AG08396 (cell line): Measurements from ENCODE around the gene CSRNP3.
"Not testable (repeated sequence)": the region's sequence is repeated elsewhere in the genome, so short reads cannot be mapped to it uniquely, and the experiment has no call there.

Experiments
- DNase-seq: peaks from one replicate; pipeline ENCODE4 v3.0.0; 2012; ENCODE audit warnings: low spot score, mixed read lengths

CSRNP3 gene

DNA sequence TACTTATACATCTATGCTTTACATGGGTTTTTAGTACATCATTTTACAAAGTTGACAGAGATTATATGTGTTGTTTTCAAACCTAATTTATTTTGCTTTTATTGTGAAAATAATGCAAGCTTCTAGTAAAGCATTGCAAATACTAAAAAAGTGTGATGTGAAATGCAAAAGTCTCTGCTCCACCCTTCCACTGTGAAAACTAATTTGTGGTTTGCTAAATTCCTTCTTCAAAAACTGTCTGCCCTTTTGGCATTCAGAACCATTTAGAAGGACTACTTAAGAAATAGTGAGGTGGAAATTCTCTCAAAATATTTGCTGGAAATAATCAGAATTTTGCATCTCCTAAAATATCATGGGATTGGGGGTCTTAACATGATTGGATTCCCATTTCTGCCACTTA is 78.4 kb downstream of the CSRNP3 start:
- DNase-seq: no peak

DNA sequence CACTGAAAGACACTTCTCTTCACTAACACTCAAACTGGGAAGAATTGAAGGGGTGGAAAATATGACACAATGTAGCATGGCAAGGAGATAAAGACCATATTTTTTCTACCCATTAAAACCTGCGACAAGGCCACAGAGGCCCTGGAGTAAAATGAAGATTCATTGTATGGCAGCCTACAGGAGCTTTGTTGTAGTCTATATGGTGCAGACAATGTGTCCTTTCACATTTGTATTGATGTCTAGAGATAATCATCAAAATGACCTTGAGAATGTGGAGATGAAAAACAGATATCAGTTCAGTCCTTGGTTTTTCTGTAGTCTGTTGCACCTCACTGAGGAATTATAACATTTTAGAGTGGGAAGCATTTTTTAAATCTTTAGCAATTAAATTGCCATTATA is 80.1 kb downstream of the CSRNP3 start:
- DNase-seq: no peak

DNA sequence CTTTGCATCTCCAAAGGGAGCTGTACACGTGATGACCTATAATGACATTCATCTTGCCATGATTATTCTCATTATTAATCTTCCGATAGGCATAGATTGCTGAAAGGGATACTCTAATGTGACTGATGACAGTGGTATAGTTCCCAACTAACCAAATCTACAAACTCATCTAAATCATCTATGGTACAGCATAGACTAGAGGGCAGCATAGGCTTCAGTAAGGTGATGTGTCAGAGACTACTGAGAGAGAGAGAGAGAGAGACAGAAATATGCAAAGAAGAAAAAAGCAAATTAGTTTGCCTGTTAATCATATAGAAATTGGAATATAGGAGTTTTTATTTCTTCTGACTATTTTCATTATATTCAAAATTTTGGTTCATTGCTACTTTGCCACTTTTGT is 89.3 kb downstream of the CSRNP3 start:
- no peak for DNase-seq

DNA sequence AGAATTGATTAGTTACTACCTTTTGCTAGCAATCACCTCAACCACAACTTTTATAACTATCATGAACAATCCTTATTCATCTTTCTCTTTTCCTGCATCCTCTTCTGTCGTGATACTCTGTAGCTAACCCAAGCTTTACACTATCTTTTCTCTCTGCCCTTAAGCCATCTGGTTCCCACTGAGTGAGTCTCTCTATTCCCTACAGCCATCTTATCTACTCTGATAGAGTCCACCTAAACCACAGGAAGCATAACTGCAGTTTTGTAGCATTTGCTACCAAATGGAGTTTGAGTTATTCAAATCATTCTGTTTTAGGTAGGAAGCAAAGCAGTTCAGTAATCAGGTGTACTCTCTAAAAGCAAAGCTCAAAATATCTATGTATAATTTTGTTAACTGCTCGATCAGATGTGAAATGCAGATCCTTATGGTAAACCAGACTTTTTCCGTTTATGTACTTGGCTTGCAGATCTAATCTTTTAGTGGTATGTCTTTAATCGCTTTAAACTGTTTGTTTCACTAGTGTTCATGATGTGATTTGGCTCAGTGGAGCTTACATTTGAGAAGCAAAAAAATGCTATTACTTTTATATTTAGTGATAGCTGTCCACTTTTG is 91.0 kb downstream of the CSRNP3 start:
- no peak for DNase-seq

DNA sequence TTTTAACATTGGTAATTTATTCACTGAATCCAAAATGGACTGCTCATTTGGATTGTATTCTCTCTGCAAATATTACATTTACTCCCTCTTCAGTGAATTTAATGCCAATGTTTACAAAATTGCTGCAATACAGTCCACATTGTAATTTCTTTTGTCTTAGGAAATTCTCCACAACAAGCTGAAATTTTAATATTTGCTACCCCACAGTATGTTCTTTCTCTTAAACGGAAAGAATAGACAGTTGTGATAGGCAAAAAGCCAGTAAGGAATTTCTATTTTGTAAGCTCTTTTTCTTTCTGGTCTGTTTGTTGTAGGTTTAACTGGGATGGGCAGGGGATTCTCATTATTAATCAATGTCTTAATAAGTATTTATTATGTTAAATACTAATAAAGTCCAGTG is 92.0 kb downstream of the CSRNP3 start:
- no peak for DNase-seq

DNA sequence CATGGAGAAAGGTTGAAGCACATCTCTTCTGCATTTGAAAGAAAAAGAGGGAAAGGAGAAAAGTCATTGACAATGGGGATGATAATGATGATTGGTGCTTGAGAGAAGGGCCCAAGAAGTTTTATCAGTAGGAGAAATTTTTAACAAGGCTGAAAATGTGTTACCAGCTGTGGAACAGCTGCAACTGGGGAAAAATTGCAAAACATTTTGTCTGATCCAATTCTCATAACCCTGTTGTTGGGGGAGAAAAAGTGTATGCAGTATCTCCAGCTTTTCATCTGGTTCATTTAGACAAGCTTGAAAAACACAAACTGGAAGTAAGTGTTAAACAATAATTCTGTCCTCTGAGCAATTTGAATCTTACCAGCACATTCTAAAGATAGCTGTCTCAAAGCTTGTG is 92.7 kb downstream of the CSRNP3 start:
- DNase-seq: no peak

DNA sequence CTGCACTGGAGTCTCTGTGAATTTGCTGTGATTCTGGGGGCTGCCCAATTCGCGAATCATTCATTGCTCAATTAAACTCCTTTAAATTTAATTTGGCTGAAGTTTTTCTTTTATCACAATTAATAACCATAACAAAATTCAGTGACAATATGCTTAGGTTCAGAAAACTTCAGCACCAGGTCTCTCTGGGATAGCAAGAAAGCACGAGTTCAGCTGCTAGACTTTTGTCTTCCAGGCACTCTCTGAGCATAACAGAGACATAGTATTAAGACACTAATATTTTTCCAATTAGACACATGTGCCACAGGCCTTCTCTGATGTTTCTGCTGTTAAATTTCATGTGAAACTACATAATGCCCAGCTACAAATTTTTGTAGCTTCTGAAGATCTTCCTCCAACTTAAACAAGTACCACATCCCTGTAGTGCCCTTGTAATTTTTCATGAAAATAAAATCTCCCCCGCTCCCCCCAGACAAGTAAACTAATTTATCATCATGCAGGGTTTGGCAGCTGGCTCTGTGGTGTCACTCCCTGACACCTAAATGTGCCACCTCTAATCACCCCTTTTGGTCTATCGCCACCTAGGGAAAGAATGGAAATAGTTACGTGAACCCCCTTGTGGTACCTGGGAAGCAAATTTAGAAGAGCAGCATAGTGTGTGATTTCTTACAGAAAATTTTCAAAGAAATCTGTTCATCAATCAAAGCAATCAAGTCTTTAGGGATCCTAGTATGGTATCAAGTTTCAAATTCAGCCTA is 94.1 kb downstream of the CSRNP3 start:
- DNase-seq: no peak

DNA sequence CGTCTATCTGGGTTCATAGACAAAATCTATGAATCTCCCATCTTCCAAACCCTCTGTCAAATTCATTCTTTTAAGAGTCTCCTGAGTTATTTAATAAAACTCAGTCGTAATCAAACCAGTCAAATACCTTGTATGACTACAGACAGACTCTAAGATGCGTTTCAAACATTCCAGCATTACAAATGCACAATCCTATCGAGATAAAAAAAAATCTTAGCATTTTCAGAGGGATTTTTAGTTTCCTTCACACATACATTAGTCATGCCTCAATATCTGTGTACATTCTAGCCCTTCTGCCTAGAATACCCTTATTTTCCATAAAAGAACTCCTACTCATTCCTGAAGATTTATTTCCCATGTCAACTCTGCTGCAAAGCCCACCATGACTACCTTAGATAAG is 96.5 kb downstream of the CSRNP3 start:
- DNase-seq: no peak

DNA sequence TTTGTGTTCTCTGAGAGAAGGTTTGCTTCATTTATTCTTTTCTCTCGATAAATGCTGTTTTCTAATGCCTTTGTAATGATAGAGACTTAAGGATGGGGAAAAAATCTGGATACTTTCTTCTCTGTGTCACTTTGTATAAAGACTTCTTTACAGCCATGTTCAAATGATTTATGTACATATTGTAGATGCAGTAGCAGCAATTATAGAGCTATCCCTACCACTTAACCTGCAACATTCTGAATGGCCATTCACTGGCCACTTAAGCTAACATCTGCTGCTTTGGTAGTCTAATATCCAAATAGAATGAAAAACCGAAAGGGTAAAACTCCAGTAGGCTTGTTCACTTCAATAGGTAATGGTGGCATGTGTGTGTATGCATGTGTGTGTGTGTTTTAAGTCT is 97.8 kb downstream of the CSRNP3 start:
- DNase-seq: no peak

DNA sequence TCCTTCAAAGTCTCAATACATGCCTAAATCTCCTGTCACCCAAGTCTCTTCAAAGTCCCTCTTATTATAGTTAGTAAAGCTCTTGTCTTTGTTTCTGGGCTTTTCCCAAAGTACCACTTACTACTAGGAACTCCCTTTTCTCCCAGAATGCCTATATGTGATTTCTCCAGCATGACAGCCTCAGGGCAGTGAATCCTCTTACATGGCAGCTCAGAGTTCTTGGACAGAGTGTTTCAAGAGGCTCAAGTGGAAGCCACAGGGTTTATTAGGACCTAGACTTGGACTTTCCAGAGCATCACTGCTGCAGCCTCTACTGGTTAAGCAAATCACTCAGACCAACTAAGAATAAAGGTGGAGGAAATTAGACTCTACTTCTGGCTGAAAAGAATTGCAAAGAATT is 98.9 kb downstream of the CSRNP3 start:
- no peak for DNase-seq

DNA sequence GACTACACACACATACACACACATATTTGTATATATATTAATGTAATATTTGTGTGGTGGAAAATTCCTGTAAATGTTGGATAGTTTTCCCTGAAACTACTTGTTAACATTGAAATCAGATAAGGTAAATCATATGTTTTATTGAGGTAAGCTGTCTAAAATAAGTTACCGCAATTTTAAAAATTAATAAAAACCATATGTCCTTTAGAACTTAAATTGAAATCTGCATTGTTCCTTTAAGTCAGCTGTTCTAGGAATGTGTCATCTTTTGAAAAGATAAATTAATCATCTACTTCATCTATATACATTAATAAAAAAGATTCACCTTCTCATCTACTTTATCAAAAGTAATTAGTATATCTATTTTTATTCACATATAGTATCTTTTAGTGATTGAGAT is 102.0 kb downstream of the CSRNP3 start:
- no peak for DNase-seq

DNA sequence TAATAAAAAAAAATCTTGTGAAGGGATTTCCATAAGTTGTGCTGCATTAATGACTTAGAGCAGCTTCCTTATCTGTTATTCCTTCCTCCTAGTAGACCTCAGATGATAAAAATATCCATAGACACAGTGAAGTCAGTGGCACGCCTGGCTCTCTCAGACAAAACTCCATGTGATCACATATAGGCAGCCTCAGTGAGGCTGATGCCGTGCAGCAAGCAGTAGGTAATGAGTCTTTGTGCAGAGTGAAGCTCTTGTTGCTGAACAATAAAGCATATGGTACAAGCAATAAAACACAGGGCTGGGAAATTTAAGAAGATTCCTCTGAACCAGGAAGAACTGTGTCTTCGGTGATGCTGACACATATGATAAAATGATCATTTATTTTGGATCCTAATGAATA is 102.7 kb downstream of the CSRNP3 start:
- DNase-seq: no peak

DNA sequence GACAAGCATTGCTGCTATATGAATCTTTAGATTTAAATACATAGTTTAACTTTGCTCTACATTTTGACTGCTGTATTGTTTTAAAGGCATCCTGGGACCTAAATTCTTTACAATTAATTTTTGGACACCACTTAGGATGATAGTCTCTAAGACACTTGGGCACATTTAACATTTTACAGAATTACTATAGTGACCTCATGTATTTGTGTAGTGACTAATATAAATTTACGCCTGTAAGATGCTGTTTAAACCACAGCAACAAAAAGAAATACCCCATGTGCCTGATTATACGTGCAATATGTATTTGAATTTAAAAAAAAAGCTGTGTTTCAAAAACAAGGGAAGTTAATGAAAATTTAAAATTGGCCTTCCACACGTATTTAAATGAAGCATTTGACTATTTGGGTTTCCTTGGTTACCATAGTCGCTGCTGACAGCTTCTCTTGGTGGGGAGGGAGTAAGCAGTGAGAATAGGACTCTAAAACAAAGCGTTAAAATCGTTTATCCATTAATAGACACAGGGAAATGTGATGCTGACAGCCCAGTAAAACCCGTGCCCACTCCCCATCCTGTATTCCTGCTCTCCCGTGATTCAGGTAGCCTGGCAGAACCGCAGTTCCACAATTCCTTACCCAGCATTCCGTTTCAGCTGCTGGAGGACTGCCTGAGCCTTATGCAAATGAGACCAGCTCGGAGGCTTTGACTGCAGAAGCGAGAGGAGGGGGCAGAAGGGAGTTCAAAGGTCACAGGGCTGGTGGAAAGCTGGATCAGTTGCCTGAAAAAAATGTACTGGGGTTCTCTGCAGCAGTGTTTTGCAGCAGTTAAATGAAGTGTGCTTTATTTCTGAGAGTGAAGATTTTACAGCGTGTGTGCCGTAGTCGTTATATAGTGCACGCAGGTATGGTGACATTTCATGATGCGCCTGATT is 104.3 kb downstream of the CSRNP3 start:
- DNase-seq: no peak

DNA sequence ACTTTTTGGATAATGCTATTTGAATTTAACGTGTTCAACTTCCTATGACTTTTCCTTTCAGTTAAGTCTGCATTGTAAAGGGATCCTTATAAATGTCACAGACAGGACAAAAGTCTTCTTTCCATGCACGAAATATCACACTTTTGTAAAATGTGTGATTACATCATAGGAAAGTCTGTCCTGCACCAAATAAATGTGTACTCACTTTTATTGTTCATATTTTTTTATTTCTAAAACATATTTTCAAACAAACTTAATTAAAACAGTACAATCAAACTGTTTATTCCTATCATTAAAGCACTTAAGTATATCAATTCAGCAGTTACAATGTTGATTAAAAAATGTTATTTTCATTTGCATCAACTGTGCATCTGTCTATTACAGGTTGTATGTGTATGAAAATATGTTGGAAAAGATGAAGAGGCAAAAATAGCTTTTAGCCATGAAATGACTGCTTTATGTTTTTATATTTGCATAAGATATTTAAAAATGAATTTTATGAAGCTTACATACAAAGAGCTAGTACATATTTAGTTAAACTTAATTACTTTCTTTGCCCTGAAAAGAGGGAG is 105.6 kb downstream of the CSRNP3 start:
- DNase-seq: no peak

DNA sequence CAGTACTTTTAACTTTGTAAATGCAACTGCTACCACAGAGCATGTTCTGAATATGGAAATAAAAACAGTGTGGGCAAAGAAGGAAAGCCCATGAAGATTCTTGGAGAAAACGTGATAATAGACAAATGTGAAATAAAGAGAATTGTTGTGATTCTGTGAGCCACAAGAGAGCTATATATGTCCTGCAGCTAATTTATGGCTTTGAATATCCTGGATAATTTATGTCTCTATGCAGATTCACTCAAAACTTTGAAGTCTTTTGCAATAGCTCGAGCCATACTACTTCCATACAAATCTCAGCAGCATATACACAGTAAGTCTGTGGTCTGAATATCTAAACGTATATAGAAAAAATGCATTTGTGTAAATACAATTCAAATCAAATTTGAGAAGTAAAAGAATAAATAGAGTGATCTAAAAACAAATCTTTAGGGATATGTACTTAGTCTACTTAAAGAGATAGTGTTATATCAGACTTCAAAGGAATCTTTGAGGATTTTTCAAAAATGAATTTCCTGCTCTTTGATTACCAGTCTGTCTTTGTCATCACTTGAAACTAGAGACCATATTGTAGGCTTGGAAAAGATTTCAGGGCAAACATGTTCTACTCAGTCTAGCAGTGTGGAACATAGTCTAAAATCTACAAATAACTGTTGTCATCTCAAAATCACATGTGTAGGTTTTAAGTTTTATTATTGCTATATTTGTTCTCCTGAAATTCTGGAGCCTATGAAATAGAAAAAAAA is 107.1 kb downstream of the CSRNP3 start:
- no peak for DNase-seq

DNA sequence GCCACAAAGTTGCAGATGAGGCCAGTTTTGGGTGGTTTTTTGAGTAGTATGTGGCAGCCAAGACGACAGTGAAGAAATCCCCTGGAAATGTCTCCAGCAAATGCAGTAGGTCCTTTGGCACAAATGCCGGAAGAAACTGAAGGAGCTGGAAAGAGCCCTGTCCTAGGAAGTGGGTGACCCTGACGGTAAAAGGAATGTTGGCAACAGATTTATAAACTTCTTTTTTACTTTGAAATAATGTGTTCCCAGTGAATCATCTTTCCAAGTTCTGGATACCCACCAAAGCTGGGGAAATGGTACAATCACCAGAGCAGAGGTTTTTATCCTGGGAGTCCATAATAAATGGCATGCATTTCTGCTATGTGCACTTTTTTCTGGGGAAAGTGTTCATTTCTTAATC is 112.9 kb downstream of the CSRNP3 start:
- DNase-seq: no peak

DNA sequence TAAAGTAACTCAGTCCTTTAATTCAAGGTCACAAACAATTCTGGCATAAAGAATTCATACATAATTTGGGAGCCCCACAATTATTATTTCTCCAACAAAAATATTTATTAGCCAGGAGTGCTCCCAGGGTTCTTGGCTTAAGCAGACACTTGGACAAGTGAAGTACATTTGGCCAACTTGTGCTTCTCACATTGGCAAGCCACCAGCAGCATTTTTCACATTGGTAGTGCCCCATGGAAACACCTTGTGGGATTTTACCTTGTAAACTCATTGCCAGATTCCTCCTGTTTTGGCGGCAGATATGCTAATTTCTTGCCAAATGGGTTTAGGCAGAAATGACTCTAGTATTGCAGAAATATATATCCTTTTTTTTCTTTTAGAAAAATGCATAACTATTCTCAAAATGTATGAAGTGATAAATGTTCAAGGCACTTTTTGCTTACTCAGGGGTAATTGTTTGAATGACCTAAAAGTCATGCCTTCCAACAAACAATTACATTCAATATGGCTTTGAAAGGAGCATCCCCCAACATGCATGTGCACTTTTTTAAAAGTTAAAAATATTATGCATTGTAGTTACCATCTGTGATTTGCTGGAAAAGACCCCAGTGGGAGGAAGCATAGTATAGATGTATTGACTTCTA is 113.5 kb downstream of the CSRNP3 start:
- DNase-seq: no peak

DNA sequence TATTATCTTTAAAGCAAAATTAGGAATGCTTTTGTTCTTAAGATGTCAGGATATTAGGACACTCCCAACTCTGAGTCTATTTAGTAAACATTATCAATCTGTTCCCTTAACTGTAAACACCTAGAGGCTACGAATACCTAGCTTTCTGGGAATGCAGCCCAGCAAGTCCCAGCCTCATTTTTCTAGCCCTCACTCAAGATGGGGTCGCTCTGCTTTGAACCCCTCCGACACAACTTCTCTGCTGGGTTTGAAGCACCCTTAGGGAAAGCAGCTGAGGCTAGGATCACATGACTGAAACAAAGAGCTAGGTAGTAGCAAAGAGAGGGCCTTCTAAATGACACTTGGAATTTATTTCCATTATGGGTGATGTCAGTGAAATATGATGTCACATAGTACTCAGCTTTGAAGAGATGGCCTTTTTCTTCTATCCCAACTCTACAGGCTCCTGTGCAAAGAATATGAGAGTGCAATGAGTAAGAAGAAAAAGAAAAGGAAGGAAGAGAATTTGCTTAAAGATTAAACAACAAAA is 114.7 kb downstream of the CSRNP3 start:
- no peak for DNase-seq

DNA sequence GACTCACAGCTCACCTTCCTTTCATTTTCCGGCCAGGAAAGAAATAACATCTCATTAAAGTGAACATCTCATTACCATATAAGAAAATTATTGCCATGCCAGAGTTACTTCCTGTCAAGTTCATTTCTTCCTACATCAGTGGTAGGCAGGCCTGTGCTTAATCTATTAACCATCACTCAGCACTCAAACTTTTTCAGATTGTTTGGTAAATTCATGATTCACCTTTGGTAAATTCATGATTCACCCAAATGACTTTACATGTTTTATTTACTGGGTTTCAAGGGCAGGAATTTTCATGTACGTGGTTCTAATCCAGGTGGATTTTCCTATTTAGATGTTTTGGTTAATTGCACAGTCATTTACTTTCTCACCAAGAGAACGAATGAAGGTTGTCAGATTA is 116.5 kb downstream of the CSRNP3 start:
- DNase-seq: no peak

DNA sequence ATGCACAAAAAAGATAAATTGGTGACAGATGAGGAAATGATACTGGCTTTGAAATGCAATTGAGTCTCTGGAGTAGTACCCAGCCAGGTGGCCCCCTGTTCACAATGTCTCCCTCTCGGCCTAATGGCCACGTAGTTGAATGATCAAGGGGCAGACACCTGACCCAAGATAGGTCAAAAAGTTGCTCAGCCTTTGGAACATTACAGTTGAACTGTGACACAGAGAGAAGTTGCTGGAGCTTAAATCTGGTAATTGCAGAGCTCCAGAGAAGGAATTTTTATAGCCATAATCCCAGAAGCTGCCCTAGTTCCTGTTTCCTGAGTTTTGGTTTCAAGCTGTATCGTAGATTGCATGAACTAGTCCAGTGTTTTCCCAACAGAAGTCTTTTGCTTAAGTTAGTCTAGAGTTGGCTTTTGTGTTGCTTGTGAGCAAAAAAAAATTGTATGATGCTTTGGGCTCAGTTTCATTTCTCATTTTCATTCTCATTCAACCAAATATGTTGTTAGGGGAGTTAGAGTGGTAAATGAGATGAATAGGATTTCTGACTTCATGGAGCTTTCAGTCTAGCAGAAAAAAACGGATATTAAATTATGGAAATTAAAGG is 117.9 kb downstream of the CSRNP3 start:
- no peak for DNase-seq

DNA sequence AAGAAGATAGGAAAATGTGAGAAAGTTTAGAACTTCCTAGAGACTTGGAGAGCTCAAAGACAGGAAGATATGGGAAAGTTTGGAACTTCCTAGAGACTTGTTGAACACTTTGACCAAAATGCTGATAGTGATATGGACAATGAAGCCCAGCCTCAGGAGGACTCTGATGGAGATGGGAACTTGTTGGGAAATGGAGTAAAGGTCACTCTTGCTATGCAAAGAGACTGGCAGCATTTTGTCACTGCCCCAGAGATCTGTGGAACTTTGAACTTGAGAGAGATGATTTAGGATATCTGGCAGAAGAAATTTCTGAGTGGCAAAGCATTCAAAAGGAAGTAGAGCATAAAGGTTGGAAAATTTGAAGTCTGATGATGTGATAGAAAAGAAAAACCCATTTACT is 121.5 kb downstream of the CSRNP3 start:
- not testable (repeated sequence) for DNase-seq
